Upper lobe of left lung (tissue), 6 donors: ENCODE data around the gene ZNF597. TPM values are rescaled to one million over a fixed set of nuclear protein-coding genes. Genes with fewer than 3 reads are reported as not detected.
"Not testable (repeated sequence)": the region's sequence is repeated elsewhere in the genome, so short reads cannot be mapped to it uniquely, and the experiment has no call there.

Source experiments
- ATAC-seq, 2 donors: fragments of 200-7000 bp; cut with Tn5 transposase; one replicate each; pipeline ENCODE4 v1.9.1; 2022; ENCODE audit warnings: mild to moderate bottlenecking in 2 of 2, moderate library complexity in 2 of 2; ENCODE audit not compliant: low FRiP score in 2 of 2
- DNase-seq, 2 donors: peaks; one replicate each; pipeline ENCODE4 v3.0.0-alpha.2; 2019 to 2020
- H3K27ac ChIP-seq, 4 donors: fragments of 200-600 bp; sonication (generic); one replicate each; pipeline ENCODE4 v1.5.1; 2016 to 2019
- H3K27me3 ChIP-seq, 4 donors: fragments of 200-600 bp; sonication (generic); one replicate each; pipeline ENCODE4 v1.5.1; 2017 to 2019
- H3K36me3 ChIP-seq, 4 donors: fragments of 200-600 bp; sonication (generic); one replicate each; pipeline ENCODE4 v1.5.1; 2016 to 2019
- H3K4me1 ChIP-seq, 4 donors: fragments of 200-600 bp; sonication (generic); one replicate each; pipeline ENCODE4 v1.5.1; 2018 to 2019
- H3K4me3 ChIP-seq, 4 donors: fragments of 200-600 bp; sonication (generic); one replicate each; pipeline ENCODE4 v1.5.1; 2017 to 2019; ENCODE audit warnings: mild to moderate bottlenecking in 2 of 4, moderate library complexity in 1 of 4
- H3K9me3 ChIP-seq, 4 donors: fragments of 200-600 bp; sonication (generic); one replicate each; pipeline ENCODE4 v1.5.1; 2018 to 2019
- EP300 ChIP-seq, 4 donors: sonication (generic); formaldehyde crosslinking; IDR thresholded peaks; one replicate each; pipeline ENCODE4 v1.5.1; 2017; ENCODE audit warnings: antibody characterized with exemption in 4 of 4, control low read depth in 2 of 4
- POLR2A ChIP-seq, 4 donors: fragments of 450-650 bp; IDR thresholded peaks; one replicate each; pipeline ENCODE4 v1.5.1; 2016 to 2017; ENCODE audit warnings: antibody characterized with exemption in 4 of 4, mild to moderate bottlenecking in 2 of 4
- POLR2AphosphoS5 ChIP-seq, 2 donors: sonication (generic); formaldehyde crosslinking; IDR thresholded peaks; one replicate each; pipeline ENCODE4 v1.5.1; 2017; ENCODE audit warnings: antibody characterized with exemption in 2 of 2
- WGBS, 2 donors: methylation state at CpG; one replicate each; pipeline ENCODE4 v1.1.5; 2017 to 2018; 5-methylcytosine and 5-hydroxymethylcytosine counted together
- total RNA-seq, 6 donors: library from RNA; depleted of rRNA in 4 of 6; stranded (reverse); fragments of >200 nt in 4 of 6; gene quantifications; one replicate each; pipeline versions ENCODE4 v1.1.0 to v1.2.1, GENCODE V29; 2016 to 2021
- TF ChIP-seq, protein P1 (sequence below), 6 experiments: fragments of 450-650 bp in 4 of 6; fragments of 200-600 bp in 2 of 6; sonication (generic) in 2 of 6; IDR thresholded peaks; one replicate each; pipeline ENCODE4 v1.5.1; 2016 to 2019; ENCODE audit warnings: antibody characterized with exemption in 6 of 6
- donor health status: DM: no; HTN: no; CAD: no; lungs with moderate emphysema.
- donor health status: DM: no; HTN: yes; CAD: no; lungs with severe emphysema.

Gene ZNF597
- total RNA-seq, 6 donors from 2014 or later: 0.78 to 7.7 (median 4.6) TPM

DNA sequence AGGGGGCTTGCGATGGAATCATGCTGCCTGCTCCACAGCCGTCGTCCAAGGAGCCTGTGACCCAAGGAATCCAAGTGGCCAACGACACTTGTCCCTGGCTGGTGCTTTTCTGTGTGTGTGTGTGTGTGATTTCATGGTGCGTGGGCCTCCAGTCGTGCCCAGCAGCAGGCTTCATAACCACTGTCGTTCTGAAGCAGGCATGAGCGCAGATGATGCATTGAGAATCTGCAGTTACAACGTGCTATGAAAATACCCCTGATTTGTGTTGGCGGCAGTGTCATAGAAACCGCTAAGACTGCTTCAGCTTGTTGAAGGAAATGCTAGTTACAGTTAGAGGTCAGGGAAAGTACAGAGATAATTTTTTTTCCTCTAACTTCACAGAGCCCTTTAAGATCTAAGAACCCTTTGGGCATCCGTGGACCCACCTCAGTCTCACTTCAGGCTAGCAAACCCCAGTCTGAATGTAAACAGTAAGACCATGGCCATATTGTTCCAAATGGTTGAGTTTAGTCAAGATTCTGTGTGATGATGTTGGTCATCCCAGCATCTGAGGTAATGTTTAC, 36.4 kb upstream of the ZNF597 start:
- no peak for ATAC-seq
- 83 to 91% methylated on average over 12 of the region's 12 CpGs for WGBS, 2 donors
- no peak for TF ChIP-seq POLR2AphosphoS5 (IDR thresholded peaks at IDR 0.05)
- TF ChIP-seq EP300 (IDR thresholded peaks at IDR 0.05): no peak
- TF ChIP-seq, protein P1, sequence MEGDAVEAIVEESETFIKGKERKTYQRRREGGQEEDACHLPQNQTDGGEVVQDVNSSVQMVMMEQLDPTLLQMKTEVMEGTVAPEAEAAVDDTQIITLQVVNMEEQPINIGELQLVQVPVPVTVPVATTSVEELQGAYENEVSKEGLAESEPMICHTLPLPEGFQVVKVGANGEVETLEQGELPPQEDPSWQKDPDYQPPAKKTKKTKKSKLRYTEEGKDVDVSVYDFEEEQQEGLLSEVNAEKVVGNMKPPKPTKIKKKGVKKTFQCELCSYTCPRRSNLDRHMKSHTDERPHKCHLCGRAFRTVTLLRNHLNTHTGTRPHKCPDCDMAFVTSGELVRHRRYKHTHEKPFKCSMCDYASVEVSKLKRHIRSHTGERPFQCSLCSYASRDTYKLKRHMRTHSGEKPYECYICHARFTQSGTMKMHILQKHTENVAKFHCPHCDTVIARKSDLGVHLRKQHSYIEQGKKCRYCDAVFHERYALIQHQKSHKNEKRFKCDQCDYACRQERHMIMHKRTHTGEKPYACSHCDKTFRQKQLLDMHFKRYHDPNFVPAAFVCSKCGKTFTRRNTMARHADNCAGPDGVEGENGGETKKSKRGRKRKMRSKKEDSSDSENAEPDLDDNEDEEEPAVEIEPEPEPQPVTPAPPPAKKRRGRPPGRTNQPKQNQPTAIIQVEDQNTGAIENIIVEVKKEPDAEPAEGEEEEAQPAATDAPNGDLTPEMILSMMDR (IDR thresholded peaks at IDR 0.05): no peak
- no peak for TF ChIP-seq POLR2A (IDR thresholded peaks at IDR 0.05)

GRCh38 chr16:3478242-3478925, 35.1 kb upstream of the ZNF597 start:
- Histone ChIP-seq H3K27ac (no peak overlapping the region), H3K4me1 (peaks cover 0 to 11% (median 5%) of the 10 kb centered on the region in 4 donors), H3K9me3 (no peaks in the 10 kb centered on the region), H3K4me3 (no peak overlapping the region), H3K36me3 (peaks cover 18 to 52% (median 38%) of the 10 kb centered on the region in 4 donors), H3K27me3 (no peaks in the 10 kb centered on the region)
- 78 to 88% methylated on average over 9 to 11 of the region's 11 CpGs for WGBS, 2 donors
- DNase-seq (no peak), ATAC-seq (no peak)
- TF ChIP-seq EP300 (IDR thresholded peaks at IDR 0.05) (no peak), POLR2A (IDR thresholded peaks at IDR 0.05) (no peak), POLR2AphosphoS5 (IDR thresholded peaks at IDR 0.05) (no peak)
- TF ChIP-seq, protein P1 (IDR thresholded peaks at IDR 0.05): no peak

More for the DNA sequence above, 36.4 kb upstream of the ZNF597 start:
- H3K9me3 ChIP-seq: no peaks in the 10 kb centered on the region
- H3K27me3 ChIP-seq: no peaks in the 10 kb centered on the region
- H3K27ac ChIP-seq: no peak overlapping the region
- H3K4me1 ChIP-seq: peaks cover 0 to 10% (median 0%) of the 10 kb centered on the region in 4 donors
- peaks cover 26 to 65% (median 52%) of the 10 kb centered on the region in 4 donors for H3K36me3 ChIP-seq
- no peak overlapping the region for H3K4me3 ChIP-seq
- no peak for DNase-seq

DNA sequence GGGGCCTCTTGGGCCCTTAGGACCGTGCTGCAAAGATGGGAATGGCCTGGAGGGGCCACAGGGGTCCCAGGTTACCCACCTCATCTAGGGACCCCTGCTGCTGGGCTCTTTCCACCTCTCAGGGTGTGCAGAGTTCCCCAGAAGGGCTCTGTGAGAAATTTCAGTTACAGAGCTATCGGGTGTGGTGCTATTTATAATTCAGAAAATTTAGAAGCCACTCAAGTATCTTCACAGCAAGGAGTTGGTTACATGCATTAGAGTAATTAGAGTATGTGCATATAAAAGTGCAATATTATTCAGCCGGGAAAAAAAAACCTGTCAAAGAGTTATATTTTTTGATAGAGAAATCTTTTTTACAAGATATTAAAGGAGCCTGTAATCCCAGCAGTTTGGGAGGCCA, 33.1 kb upstream of the ZNF597 start:
- TF ChIP-seq POLR2AphosphoS5 (IDR thresholded peaks at IDR 0.05) (no peak), POLR2A (IDR thresholded peaks at IDR 0.05) (no peak), EP300 (IDR thresholded peaks at IDR 0.05) (no peak)
- TF ChIP-seq, protein P1 (IDR thresholded peaks at IDR 0.05): no peak
- H3K27me3 ChIP-seq: no peaks in the 10 kb centered on the region
- H3K4me3 ChIP-seq: no peak overlapping the region
- DNase-seq (no peak), ATAC-seq (no peak)
- peaks cover 0 to 11% (median 5%) of the 10 kb centered on the region in 4 donors for H3K4me1 ChIP-seq
- no peaks in the 10 kb centered on the region for H3K9me3 ChIP-seq
- H3K27ac ChIP-seq: no peak overlapping the region
- H3K36me3 ChIP-seq: peaks cover 2 to 32% (median 19%) of the 10 kb centered on the region in 4 donors
- 87 to 97% methylated on average over 3 of the region's 3 CpGs for WGBS, 2 donors

GRCh38 chr16:3475604-3476375, 32.5 kb upstream of the ZNF597 start:
- ATAC-seq: no peak
- Histone ChIP-seq H3K27ac (no peak overlapping the region), H3K27me3 (no peaks in the 10 kb centered on the region), H3K36me3 (peaks cover 1 to 26% (median 13%) of the 10 kb centered on the region in 4 donors), H3K9me3 (no peaks in the 10 kb centered on the region), H3K4me3 (no peak overlapping the region), H3K4me1 (peaks cover 0 to 11% (median 5%) of the 10 kb centered on the region in 4 donors)
- peak in 1 of 2 donors; percentile 46 for DNase-seq
- WGBS, 2 donors: 94% methylated on average over 14 to 29 of the region's 29 CpGs
- TF ChIP-seq POLR2AphosphoS5 (IDR thresholded peaks at IDR 0.05): no peak
- no peak for TF ChIP-seq POLR2A (IDR thresholded peaks at IDR 0.05)
- TF ChIP-seq, protein P1 (IDR thresholded peaks at IDR 0.05): no peak
- TF ChIP-seq EP300 (IDR thresholded peaks at IDR 0.05): no peak

GRCh38 chr16:3474870-3475269, 31.6 kb upstream of the ZNF597 start:
- H3K27me3 ChIP-seq, H3K27ac ChIP-seq, DNase-seq, ATAC-seq, H3K9me3 ChIP-seq, H3K4me3 ChIP-seq: not testable (repeated sequence)
- WGBS, 2 donors: 93 to 99% methylated on average over 7 of the region's 7 CpGs
- Histone ChIP-seq H3K36me3 (peaks cover 0 to 20% (median 8%) of the 10 kb centered on the region in 4 donors), H3K4me1 (peaks cover 0 to 14% (median 5%) of the 10 kb centered on the region in 4 donors)
